ENCODE measurements around the gene DIPK1C. TPM values are rescaled to one million over a fixed set of nuclear protein-coding genes. Genes with fewer than 3 reads are reported as not detected.

The DIPK1C gene
- total and polyA plus RNA-seq, 10 donors, result 0.10 to 0.51 (median 0.29) TPM; not detected in 6

DNA sequence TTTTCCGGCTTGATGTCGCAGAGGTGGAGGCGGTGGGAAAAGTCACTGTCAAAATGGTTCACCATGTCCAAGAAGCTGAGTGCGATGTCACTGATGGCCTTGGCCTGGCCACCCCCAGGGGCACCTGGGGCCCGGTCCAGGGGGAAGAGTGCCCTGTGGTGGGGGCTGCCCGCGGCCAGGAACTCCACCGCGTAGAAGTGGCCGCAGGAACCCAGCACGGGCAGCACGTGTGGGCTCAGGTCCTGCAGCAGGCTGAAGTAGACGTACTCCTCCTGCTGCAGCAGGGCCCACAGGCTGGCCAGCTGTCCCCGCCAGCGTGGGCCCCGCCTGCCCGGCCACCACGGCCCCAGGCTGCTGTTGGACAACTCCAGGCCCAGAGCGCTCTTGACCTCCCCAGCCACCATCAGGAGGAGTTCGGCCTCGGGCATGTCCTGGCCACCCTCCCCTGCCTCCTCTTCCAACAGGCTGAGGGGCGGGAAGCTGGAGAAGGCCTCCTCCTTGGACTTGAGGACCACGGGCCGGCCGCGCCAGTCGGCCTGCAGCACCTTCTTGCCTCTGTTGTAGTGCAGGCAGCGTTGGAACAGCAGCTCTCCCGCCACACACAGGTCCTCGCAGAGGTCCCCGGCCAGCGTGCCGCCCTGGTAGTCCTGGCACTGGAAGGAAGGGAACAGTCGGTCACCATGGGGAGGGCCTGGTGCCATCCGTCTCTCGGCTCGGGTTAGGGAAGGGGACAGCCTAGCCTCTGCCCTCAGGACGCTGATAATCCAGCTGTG is 10.3 kb downstream of the DIPK1C start:
- DNase-seq, result no peak
- Histone ChIP-seq H3K36me3 (no peaks in the 10 kb centered on the region), H3K27me3 (replicated peaks in 1 of 7) (peaks cover 0 to 50% (median 0%) of the 10 kb centered on the region in 7 donors), H3K4me1 (no peaks in the 10 kb centered on the region), H3K27ac (no peak overlapping the region), H3K9me3 (no peaks in the 10 kb centered on the region), H3K4me3 (no peak overlapping the region)
- no peak for TF ChIP-seq POLR2AphosphoS5 (IDR thresholded peaks at IDR 0.05)
- 88 to 97% (median 93%) methylated on average over 11 to 38 of the region's 38 CpGs for WGBS, 5 donors
- intact Hi-C loops (cut with DNase I; ENCODE audit: low total_unique reads), result no loop called here

GRCh38 chr18:74446178-74446577 is 10.9 kb downstream of the DIPK1C start:
- intact Hi-C loops (cut with DNase I; ENCODE audit: low total_unique reads), result no loop called here
- no peak for DNase-seq
- Histone ChIP-seq H3K4me1 (no peaks in the 10 kb centered on the region), H3K27ac (no peak overlapping the region), H3K4me3 (no peak overlapping the region), H3K36me3 (no peaks in the 10 kb centered on the region), H3K27me3 (replicated peaks in 1 of 7) (peaks cover 0 to 47% (median 0%) of the 10 kb centered on the region in 7 donors), H3K9me3 (no peaks in the 10 kb centered on the region)
- TF ChIP-seq, protein P1, sequence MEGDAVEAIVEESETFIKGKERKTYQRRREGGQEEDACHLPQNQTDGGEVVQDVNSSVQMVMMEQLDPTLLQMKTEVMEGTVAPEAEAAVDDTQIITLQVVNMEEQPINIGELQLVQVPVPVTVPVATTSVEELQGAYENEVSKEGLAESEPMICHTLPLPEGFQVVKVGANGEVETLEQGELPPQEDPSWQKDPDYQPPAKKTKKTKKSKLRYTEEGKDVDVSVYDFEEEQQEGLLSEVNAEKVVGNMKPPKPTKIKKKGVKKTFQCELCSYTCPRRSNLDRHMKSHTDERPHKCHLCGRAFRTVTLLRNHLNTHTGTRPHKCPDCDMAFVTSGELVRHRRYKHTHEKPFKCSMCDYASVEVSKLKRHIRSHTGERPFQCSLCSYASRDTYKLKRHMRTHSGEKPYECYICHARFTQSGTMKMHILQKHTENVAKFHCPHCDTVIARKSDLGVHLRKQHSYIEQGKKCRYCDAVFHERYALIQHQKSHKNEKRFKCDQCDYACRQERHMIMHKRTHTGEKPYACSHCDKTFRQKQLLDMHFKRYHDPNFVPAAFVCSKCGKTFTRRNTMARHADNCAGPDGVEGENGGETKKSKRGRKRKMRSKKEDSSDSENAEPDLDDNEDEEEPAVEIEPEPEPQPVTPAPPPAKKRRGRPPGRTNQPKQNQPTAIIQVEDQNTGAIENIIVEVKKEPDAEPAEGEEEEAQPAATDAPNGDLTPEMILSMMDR (IDR thresholded peaks at IDR 0.05 in 8 of 11, conservative IDR thresholded peaks at IDR 0.05 in 3 of 11), result no peak
- no peak for TF ChIP-seq POLR2A (IDR thresholded peaks at IDR 0.05)
- no peak for TF ChIP-seq POLR2AphosphoS5 (IDR thresholded peaks at IDR 0.05)
- WGBS, 5 donors, result 79 to 84% (median 80%) methylated on average over 8 to 11 of the region's 11 CpGs

DNA sequence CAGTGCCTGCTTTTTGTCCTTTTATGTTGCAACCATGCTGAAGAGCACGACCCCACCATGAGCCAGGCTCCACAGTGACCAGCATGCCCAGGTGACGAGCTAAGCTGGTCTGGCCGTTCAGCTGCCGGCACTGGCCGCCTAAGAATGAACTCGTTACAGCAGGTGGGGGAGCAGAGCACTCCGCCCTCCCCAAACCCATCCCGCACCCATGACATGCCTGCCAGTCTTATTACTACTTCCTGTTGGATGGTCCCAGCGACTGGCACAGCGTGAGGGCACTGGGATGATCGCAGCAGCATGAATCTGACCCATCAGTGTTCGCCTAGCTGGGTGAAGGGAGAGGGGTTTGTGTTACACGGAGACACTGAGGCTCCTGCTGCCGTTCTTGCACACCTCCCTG is 11.5 kb downstream of the DIPK1C start:
- WGBS, 5 donors, result 82 to 93% (median 84%) methylated on average over 4 to 14 of the region's 14 CpGs

GRCh38 chr18:74444104-74444503 is 13.0 kb downstream of the DIPK1C start:
- TF ChIP-seq POLR2AphosphoS5 (IDR thresholded peaks at IDR 0.05) (no peak), POLR2A (IDR thresholded peaks at IDR 0.05) (no peak)
- TF ChIP-seq, protein P1 (IDR thresholded peaks at IDR 0.05 in 8 of 11, conservative IDR thresholded peaks at IDR 0.05 in 3 of 11), result no peak
- Histone ChIP-seq H3K27me3 (replicated peaks in 1 of 7) (peaks cover 0 to 39% (median 0%) of the 10 kb centered on the region in 7 donors), H3K36me3 (no peaks in the 10 kb centered on the region), H3K27ac (no peak overlapping the region), H3K4me3 (no peak overlapping the region), H3K9me3 (no peaks in the 10 kb centered on the region), H3K4me1 (no peaks in the 10 kb centered on the region)
- intact Hi-C loops (cut with DNase I; ENCODE audit: low total_unique reads), result no loop called here
- DNase-seq, result no peak
- 91 to 100% (median 95%) methylated on average over 3 of the region's 3 CpGs for WGBS, 5 donors

More for the DNA sequence above, 11.5 kb downstream of the DIPK1C start:
- H3K27me3 ChIP-seq (replicated peaks in 1 of 7), result peaks cover 0 to 41% (median 0%) of the 10 kb centered on the region in 7 donors
- no peak overlapping the region for H3K4me3 ChIP-seq
- no peak overlapping the region for H3K27ac ChIP-seq
- no peaks in the 10 kb centered on the region for H3K4me1 ChIP-seq
- intact Hi-C loops (cut with DNase I; ENCODE audit: low total_unique reads), result no loop called here
- H3K9me3 ChIP-seq, result no peaks in the 10 kb centered on the region
- no peaks in the 10 kb centered on the region for H3K36me3 ChIP-seq
- DNase-seq, result no peak
- TF ChIP-seq POLR2AphosphoS5 (IDR thresholded peaks at IDR 0.05), result no peak
- no peak for TF ChIP-seq POLR2A (IDR thresholded peaks at IDR 0.05)
- TF ChIP-seq, protein P1 (IDR thresholded peaks at IDR 0.05 in 8 of 11, conservative IDR thresholded peaks at IDR 0.05 in 3 of 11), result no peak

All from spleen (tissue), 11 donors.